Measurements from ENCODE around the gene SWAP70.

Gene SWAP70

GRCh38 chr11:9719566-9720289 lies 55.9 kb downstream of the SWAP70 start:
- TF ChIP-seq, protein P1, sequence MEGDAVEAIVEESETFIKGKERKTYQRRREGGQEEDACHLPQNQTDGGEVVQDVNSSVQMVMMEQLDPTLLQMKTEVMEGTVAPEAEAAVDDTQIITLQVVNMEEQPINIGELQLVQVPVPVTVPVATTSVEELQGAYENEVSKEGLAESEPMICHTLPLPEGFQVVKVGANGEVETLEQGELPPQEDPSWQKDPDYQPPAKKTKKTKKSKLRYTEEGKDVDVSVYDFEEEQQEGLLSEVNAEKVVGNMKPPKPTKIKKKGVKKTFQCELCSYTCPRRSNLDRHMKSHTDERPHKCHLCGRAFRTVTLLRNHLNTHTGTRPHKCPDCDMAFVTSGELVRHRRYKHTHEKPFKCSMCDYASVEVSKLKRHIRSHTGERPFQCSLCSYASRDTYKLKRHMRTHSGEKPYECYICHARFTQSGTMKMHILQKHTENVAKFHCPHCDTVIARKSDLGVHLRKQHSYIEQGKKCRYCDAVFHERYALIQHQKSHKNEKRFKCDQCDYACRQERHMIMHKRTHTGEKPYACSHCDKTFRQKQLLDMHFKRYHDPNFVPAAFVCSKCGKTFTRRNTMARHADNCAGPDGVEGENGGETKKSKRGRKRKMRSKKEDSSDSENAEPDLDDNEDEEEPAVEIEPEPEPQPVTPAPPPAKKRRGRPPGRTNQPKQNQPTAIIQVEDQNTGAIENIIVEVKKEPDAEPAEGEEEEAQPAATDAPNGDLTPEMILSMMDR (conservative IDR thresholded peaks at IDR 0.05; ENCODE audit: low read length), result no peak
- DNase-seq (ENCODE audit: low read depth), result no peak
- H3K4me3 ChIP-seq (ENCODE audit: low read length), result no peak overlapping the region

- H3K4me3 ChIP-seq (ENCODE audit: low read length), result no peak overlapping the region
- TF ChIP-seq, protein P1 (conservative IDR thresholded peaks at IDR 0.05; ENCODE audit: low read length), result no peak
- no peak for DNase-seq (ENCODE audit: low read depth)
Measured at GRCh38 chr11:9720290-9720630, 56.4 kb downstream of the SWAP70 start.

- TF ChIP-seq, protein P1 (conservative IDR thresholded peaks at IDR 0.05; ENCODE audit: low read length), result no peak
- DNase-seq (ENCODE audit: low read depth), result no peak
Measured at GRCh38 chr11:9722023-9722422, 58.1 kb downstream of the SWAP70 start.

DNA sequence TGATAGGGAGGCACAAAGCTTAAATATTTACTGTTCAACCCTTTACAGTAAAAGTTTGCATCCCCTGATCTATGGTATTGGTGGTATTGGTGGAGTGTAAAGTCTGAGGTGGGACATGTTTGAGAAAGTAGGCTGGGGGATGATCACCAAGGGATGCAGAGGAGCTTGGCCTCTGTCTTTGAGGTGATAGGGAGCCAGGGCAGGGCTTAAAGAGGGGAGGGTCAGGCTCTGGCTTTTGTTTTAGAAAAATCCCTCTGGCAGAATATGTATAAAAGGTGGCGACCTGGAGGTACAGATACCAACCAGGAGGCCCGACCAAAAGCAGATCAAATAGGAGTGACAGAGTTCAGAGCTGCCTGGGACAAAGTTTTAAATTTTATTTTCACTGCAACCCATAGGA lies 59.0 kb downstream of the SWAP70 start:
- no peak overlapping the region for H3K4me3 ChIP-seq (ENCODE audit: low read length)
- TF ChIP-seq, protein P1 (conservative IDR thresholded peaks at IDR 0.05; ENCODE audit: low read length), result no peak
- DNase-seq (ENCODE audit: low read depth), result no peak

More at GRCh38 chr11:9722023-9722422, 58.1 kb downstream of the SWAP70 start:
- no peak overlapping the region for H3K4me3 ChIP-seq (ENCODE audit: low read length)

GRCh38 chr11:9726321-9727022 lies 62.6 kb downstream of the SWAP70 start:
- peak; percentile 34 for DNase-seq (ENCODE audit: low read depth)
- TF ChIP-seq, protein P1 (conservative IDR thresholded peaks at IDR 0.05; ENCODE audit: low read length), result no peak
- no peak overlapping the region for H3K4me3 ChIP-seq (ENCODE audit: low read length)

GRCh38 chr11:9728058-9728457 lies 64.2 kb downstream of the SWAP70 start:
- no peak for DNase-seq (ENCODE audit: low read depth)
- TF ChIP-seq, protein P1 (conservative IDR thresholded peaks at IDR 0.05; ENCODE audit: low read length), result no peak
- H3K4me3 ChIP-seq (ENCODE audit: low read length), result no peak overlapping the region

DNA sequence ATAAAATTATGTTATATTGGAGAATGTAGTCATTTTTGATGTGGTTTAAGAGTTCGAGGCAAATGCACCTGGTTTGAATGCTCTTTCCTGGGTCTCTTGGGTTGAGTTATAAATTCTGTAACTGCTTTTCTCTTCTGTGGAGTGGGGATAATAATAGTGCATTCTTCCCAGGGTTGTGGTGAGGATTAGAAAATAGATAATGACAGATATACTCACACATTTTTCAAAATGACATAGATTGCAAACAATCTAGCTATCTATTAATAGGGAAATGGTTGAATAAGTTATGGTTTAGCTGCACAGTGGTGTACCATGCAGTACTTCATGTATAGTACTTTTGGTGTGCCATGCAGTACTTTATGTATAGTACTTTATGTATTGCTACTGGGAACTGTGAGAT lies 67.4 kb downstream of the SWAP70 start:
- DNase-seq (ENCODE audit: low read depth), result no peak
- TF ChIP-seq, protein P1 (conservative IDR thresholded peaks at IDR 0.05; ENCODE audit: low read length), result no peak
- no peak overlapping the region for H3K4me3 ChIP-seq (ENCODE audit: low read length)
